Mammary microvascular endothelial cell (primary cell): ENCODE results near the gene HEY2. TPM values are rescaled to one million over a fixed set of nuclear protein-coding genes. Genes with fewer than 3 reads are reported as not detected.

ENCODE experiments used
- total RNA-seq: library from RNA; depleted of rRNA; stranded (reverse); fragments of >200 nt; gene quantifications from 2 replicates; pipeline ENCODE4 v1.2.3, GENCODE V29; 2015

HEY2 gene
- total RNA-seq: 0.40 and 0.84 TPM in 2 replicates

DNA sequence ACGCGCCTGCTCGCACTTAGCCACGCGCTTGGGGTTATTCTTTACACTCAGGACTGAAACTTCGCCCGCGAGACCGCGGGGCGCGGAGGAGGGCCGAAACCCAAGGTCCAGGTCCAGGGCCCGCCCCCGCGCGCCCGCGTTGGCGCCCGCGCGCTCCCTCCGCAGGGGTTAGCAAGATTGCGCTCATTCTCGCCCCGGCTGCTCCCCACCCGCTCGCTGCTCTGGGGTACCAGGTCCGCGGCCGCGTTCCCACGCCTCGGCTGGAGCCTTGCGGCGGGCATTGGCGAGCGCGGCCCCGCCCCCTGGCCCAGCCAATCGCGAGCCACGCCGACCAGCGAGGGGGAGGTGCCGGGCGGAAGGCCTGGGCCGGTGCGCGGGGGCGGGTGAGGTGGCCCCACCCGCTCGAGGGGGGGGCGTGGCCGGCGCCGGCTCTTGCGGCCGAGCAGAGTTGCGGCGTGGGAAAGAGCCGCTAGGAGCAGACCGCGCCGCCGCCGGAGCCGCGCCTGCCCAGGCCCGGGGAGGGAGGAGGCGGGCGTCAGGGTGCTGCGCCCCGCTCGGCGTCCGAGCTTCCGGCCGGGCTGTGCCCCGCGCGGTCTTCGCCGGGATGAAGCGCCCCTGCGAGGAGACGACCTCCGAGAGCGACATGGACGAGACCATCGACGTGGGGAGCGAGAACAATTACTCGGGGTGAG, at the start of gene HEY2:
TSS of gene HEY2 (plus strand) at position 460 of the 692 bp plus-strand sequence. CDS start at position 605, 145 bp downstream.

GRCh38 chr6:125790358-125791150, 41.1 kb downstream of the HEY2 start, which contains the start of gene NCOA7:
Gene NCOA7, plus strand, starts transcription at chr6:125790960. Its CDS starts 24,395 bp downstream, at chr6:125815355.

Other genes with a start within 250 kb of the HEY2 start
- 17.0 and 18.7 TPM in 2 replicates for gene NCOA7, start 41.3 kb downstream of the HEY2 start, total RNA-seq
- 10.8 and 10.9 TPM in 2 replicates for gene HINT3, start 207.1 kb downstream of the HEY2 start, total RNA-seq
- gene TRMT11, start 236.9 kb downstream of the HEY2 start, total RNA-seq: 5.1 and 7.9 TPM in 2 replicates